GM12878 (cell line): ENCODE data around the gene MAP1LC3A. TPM values are rescaled to one million over a fixed set of nuclear protein-coding genes. Genes with fewer than 3 reads are reported as not detected.

Source experiments
- BMI1 ChIP-seq: fragments of 450-650 bp; IDR thresholded peaks from 2 replicates; pipeline ENCODE4 v1.6.1; 2016; ENCODE audit warnings: mild to moderate bottlenecking, moderate library complexity, borderline replicate concordance
- CHD4 ChIP-seq: fragments of 200-600 bp; sonication (generic); IDR thresholded peaks from 2 replicates; pipeline ENCODE4 v1.6.1; 2016; ENCODE audit warnings: mild to moderate bottlenecking
- E4F1 ChIP-seq: fragments of 450-650 bp; IDR thresholded peaks from 2 replicates; pipeline ENCODE4 v1.6.1; 2018; ENCODE audit warnings: borderline replicate concordance, mild to moderate bottlenecking; ENCODE audit not compliant: partially characterized antibody
- EED ChIP-seq: sonication (generic); IDR thresholded peaks from 2 replicates; pipeline ENCODE4 v1.6.1; 2016; ENCODE audit warnings: antibody characterized with exemption, low read depth
- GABPA ChIP-seq: IDR thresholded peaks from 2 replicates; pipeline ENCODE4 v1.6.1; 2014; ENCODE audit warnings: antibody characterized with exemption, low read depth, mild to moderate bottlenecking, inconsistent platforms
- MLLT1 ChIP-seq: fragments of 450-650 bp; IDR thresholded peaks from 2 replicates; pipeline ENCODE4 v1.6.1; 2016; ENCODE audit warnings: mild to moderate bottlenecking
- NFYA ChIP-seq: IDR thresholded peaks from 2 replicates; pipeline ENCODE4 v1.6.1; 2011; ENCODE audit warnings: low read depth, mild to moderate bottlenecking, low read length, improper control_type of control experiment, borderline replicate concordance
- USF1 ChIP-seq: IDR thresholded peaks from 2 replicates; pipeline ENCODE4 v1.6.1; 2011; ENCODE audit warnings: borderline replicate concordance, low read depth, mild to moderate bottlenecking, moderate library complexity, mixed read lengths, low read length; ENCODE audit not compliant: insufficient read depth; ENCODE audit errors: extremely low read length
- ZNF274 ChIP-seq: IDR thresholded peaks from one replicate; pipeline ENCODE4 v1.8.0; 2011; ENCODE audit not compliant: insufficient read length, insufficient read depth
- ZNF622 ChIP-seq: fragments of 450-650 bp; IDR thresholded peaks from 2 replicates; pipeline ENCODE4 v1.6.1; 2017; ENCODE audit warnings: mild to moderate bottlenecking, inconsistent platforms
- polyA plus RNA-seq, 11 experiments: library from polyadenylated mRNA; depleted of rRNA in 4 of 11; unstranded in 6 of 11; stranded (reverse) in 5 of 11; fragments of >200 nt; fragmentation: Nextera tagmentation in 4 of 11; fragmentation: Illumina TruSeq in 1 of 11; extraction: Ambion mirVana in 4 of 11; extraction: Trizol in 1 of 11; gene quantifications; 1 replicate in 1 of 11; 2 replicates in 10 of 11; pipeline versions ENCODE4 v1.2.1 to v1.2.3, GENCODE V29; 2011 to 2016; ENCODE audit warnings: inconsistent platforms in 2 of 11, missing spikeins in 2 of 11, low read depth in 1 of 11
- total RNA-seq, 4 experiments: library from RNA; depleted of rRNA in 3 of 4; stranded (reverse); fragments of >200 nt in 3 of 4; fragmentation: Illumina TruSeq in 1 of 4; extraction: Trizol in 1 of 4; gene quantifications; 2 replicates each; pipeline versions ENCODE4 v1.2.1 to v1.2.3, GENCODE V29; 2013 to 2021

Gene MAP1LC3A
- total and polyA plus RNA-seq, 10 of the 15 experiments (the other 5 are each of a cell fraction or from before 2014, with no cell fraction given): 0.27 to 1.2 (median 0.39) TPM; not detected in 4

GRCh38 chr20:34558320-34559218 lies at the start of gene MAP1LC3A (continued):
- TF ChIP-seq E4F1 (no peak), CHD4 (no peak), ZNF622 (no peak), MLLT1 (no peak), NFYA (no peak), EED (no peak), BMI1 (no peak), GABPA (no peak), USF1 (no peak), ZNF274 (no peak)
- TF ChIP-seq, all 136 proteins: peak for 23
